B cell (primary cell): Measurements from ENCODE around the gene TTF1. TPM values are rescaled to one million over a fixed set of nuclear protein-coding genes. Genes with fewer than 3 reads are reported as not detected.

Source experiments
- ATAC-seq: fragments of 200-7000 bp; cut with Tn5 transposase; one replicate; pipeline ENCODE4 v1.10.0; 2021; ENCODE audit warnings: low read depth, mild to moderate bottlenecking, moderate number of reproducible peaks, moderate library complexity
- CTCF ChIA-PET: fragments of 350-600 bp; sonication (Branson Sonifier 250); formaldehyde crosslinking; loops from one replicate; lab custom pipeline; 2021; ENCODE audit warnings: antibody characterized with exemption, inconsistent platforms; lab: Charles Lee
- POLR2A ChIA-PET: fragments of 350-600 bp; sonication (Branson Sonifier 250); formaldehyde crosslinking; loops from one replicate; lab custom pipeline; 2021; ENCODE audit warnings: antibody characterized with exemption; lab: Charles Lee
- DNase-seq: peaks from one replicate; pipeline ENCODE4 v3.0.0; 2013
- H2AFZ ChIP-seq: 2 replicates; pipeline ENCODE4 v1.6.1; 2012; ENCODE audit warnings: mild to moderate bottlenecking, low read depth, low read length; ENCODE audit not compliant: insufficient read depth, poor library complexity, severe bottlenecking
- H3K27ac ChIP-seq, 2 donors: 1 replicate in 1 of 2; 2 replicates in 1 of 2; pipeline ENCODE4 v1.5.1; 2012 to 2013; ENCODE audit warnings: low read length in 2 of 2, mild to moderate bottlenecking in 2 of 2, moderate library complexity in 1 of 2
- H3K27me3 ChIP-seq, 4 experiments: fragments of 200-600 bp in 1 of 4; sonication (generic) in 1 of 4; replicated peaks in 1 of 4; 1 replicate in 2 of 4; 2 replicates in 2 of 4; pipeline versions ENCODE4 v1.6.1 to v1.7.0; 2013 to 2016; ENCODE audit warnings: low read length in 3 of 4, mild to moderate bottlenecking in 2 of 4, mixed read lengths in 1 of 4, moderate library complexity in 1 of 4; ENCODE audit not compliant: insufficient read depth in 4 of 4, control insufficient read depth in 3 of 4; ENCODE audit errors: control extremely low read depth in 1 of 4
- H3K36me3 ChIP-seq, 2 experiments: replicated peaks in 1 of 2; 1 replicate in 1 of 2; 2 replicates in 1 of 2; pipeline versions ENCODE4 v1.6.1 to v1.7.1; 2013; ENCODE audit warnings: low read length in 1 of 2; ENCODE audit not compliant: insufficient read depth in 2 of 2, control insufficient read depth in 1 of 2; ENCODE audit errors: control extremely low read depth in 1 of 2, extremely low read depth in 1 of 2
- H3K4me1 ChIP-seq, 2 donors: fragments of 200-600 bp in 1 of 2; sonication (generic) in 1 of 2; 1 replicate in 1 of 2; 2 replicates in 1 of 2; pipeline versions ENCODE4 v1.5.1 to v1.6.1; 2013 to 2017; ENCODE audit warnings: low read length in 2 of 2; ENCODE audit not compliant: control insufficient read depth in 2 of 2, insufficient read depth in 2 of 2
- H3K4me2 ChIP-seq: replicated peaks from 2 replicates; pipeline ENCODE3; 2012; ENCODE audit warnings: mild to moderate bottlenecking, low read depth, low read length; ENCODE audit not compliant: poor library complexity, severe bottlenecking
- H3K4me3 ChIP-seq, 5 experiments: fragments of 200-600 bp in 1 of 5; sonication (generic) in 1 of 5; 1 replicate in 3 of 5; 2 replicates in 2 of 5; pipeline versions ENCODE4 v1.5.1 to v1.7.0; 2011 to 2016; ENCODE audit warnings: low read length in 4 of 5, mild to moderate bottlenecking in 4 of 5, low read depth in 2 of 5, control low read depth in 1 of 5, moderate library complexity in 1 of 5; ENCODE audit not compliant: insufficient read depth in 1 of 5; ENCODE audit errors: control extremely low read depth in 1 of 5, extremely low read depth in 1 of 5
- H3K79me2 ChIP-seq: fragments of 200-600 bp; sonication (generic); one replicate; pipeline ENCODE4 v1.6.0; 2016; ENCODE audit warnings: low read length; ENCODE audit not compliant: control insufficient read depth, insufficient read depth
- H3K9ac ChIP-seq: fragments of 200-600 bp; sonication (generic); 2 replicates; pipeline ENCODE4 v1.6.1; 2017; ENCODE audit warnings: mild to moderate bottlenecking, low read length, moderate library complexity
- H3K9me3 ChIP-seq, 3 donors: one replicate each; pipeline versions ENCODE4 v1.6.1 to v1.7.1; 2013; ENCODE audit warnings: low read length in 2 of 3; ENCODE audit not compliant: control insufficient read depth in 2 of 3, insufficient read depth in 1 of 3; ENCODE audit errors: control extremely low read depth in 1 of 3
- H4K20me1 ChIP-seq: 2 replicates; pipeline ENCODE4 v1.6.0; 2012; ENCODE audit warnings: mild to moderate bottlenecking, low read length; ENCODE audit not compliant: insufficient read depth, control insufficient read depth, poor library complexity, severe bottlenecking
- H3K27ac Mint-ChIP-seq: one replicate; pipeline ENCODE4 v1.8.0; 2021; ENCODE audit warnings: mixed read lengths
- H3K27me3 Mint-ChIP-seq: one replicate; pipeline ENCODE4 v1.8.0; 2021; ENCODE audit warnings: mixed read lengths
- H3K4me1 Mint-ChIP-seq: one replicate; pipeline ENCODE4 v1.8.0; 2021; ENCODE audit warnings: mixed read lengths
- H3K4me3 Mint-ChIP-seq: one replicate; pipeline ENCODE4 v1.8.0; 2021; ENCODE audit warnings: mixed read lengths
- H3K9me3 Mint-ChIP-seq: one replicate; pipeline ENCODE4 v1.8.0; 2022; ENCODE audit warnings: mixed read lengths; ENCODE audit not compliant: insufficient read depth
- CTCF ChIP-seq: fragments of 200-600 bp; IDR thresholded peaks from one replicate; pipeline ENCODE4 v1.8.0; 2022; ENCODE audit warnings: antibody characterized with exemption, mild to moderate bottlenecking
- EZH2 ChIP-seq: IDR thresholded peaks from 2 replicates; pipeline ENCODE4 v1.6.1; 2012; ENCODE audit warnings: borderline replicate concordance, low read depth, mild to moderate bottlenecking, moderate library complexity, low read length; ENCODE audit not compliant: insufficient read depth, poor library complexity, severe bottlenecking
- WGBS: methylation state at CpG from one replicate; pipeline ENCODE4 v1.1.5; 2013; ENCODE audit warnings: missing lambda C conversion rate; ENCODE audit not compliant: insufficient coverage; 5-methylcytosine and 5-hydroxymethylcytosine counted together
- intact Hi-C: fragments of 100-400 bp; cut with micrococcal nuclease; formaldehyde crosslinking; loops from one replicate; pipeline ENCODE4 v1.10.0; 2022
- polyA plus RNA-seq: library from polyadenylated mRNA; depleted of rRNA; stranded (reverse); fragments of >200 nt; gene quantifications from 2 replicates; pipeline ENCODE4 v1.2.3, GENCODE V29; 2012
- total RNA-seq, 2 donors: library from RNA; stranded (reverse); fragments of 120-200 nt in 1 of 2; gene quantifications; 1 replicate in 1 of 2; 2 replicates in 1 of 2; pipeline versions ENCODE4 v1.2.3 to v1.2.4, GENCODE V29; 2013 to 2022

The TTF1 gene
- total and polyA plus RNA-seq, 2 donors (not counting 1 experiment from before 2014, with no cell fraction given): 12.3 to 26.3 TPM

DNA sequence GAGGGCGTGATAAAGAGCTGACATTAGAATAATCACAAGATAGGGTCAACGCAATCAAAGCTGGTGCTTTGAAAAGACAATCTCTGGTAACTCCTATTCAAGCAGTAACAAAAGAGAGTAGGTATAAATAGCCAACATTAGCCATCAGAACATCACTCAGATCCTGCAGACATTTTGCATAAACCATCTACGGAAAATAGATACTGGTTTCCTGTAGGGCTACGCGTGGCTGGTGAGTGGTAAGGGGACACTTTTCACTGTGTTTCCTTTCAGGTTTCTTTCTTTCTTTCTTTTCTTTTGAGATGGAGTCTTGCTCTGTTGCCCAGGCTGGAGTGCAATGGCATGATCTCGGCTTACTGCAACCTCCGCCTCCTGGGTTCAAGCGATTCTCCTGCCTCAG is 22.3 kb downstream of the TTF1 start:
- peak overlapping the region; percentile 18 for H2AFZ ChIP-seq
- intact Hi-C loops: no loop called here
- peak overlapping the region; percentile 99 for H3K27ac Mint-ChIP-seq
- H3K4me3 ChIP-seq: peak overlapping the region; percentile 21 to 49 (median 31)
- H3K4me1 ChIP-seq: peaks cover 62 to 69% of the 10 kb centered on the region in 2 donors
- DNase-seq (peak; percentile 73), ATAC-seq (peak; percentile 48)
- POLR2A ChIA-PET: interaction anchor here (0.6 to 7.1 kb wide), 7 partner anchors 8 to 285 kb away, joined by 3 to 156 read pairs (median 4); partner anchors contain the start of genes CFAP77, DDX31 and SETX
- peak overlapping the region; percentile 48 for H3K9ac ChIP-seq
- no peak for TF ChIP-seq EZH2
- no peak for TF ChIP-seq CTCF
- no peaks in the 10 kb centered on the region for H3K9me3 Mint-ChIP-seq
- CTCF ChIA-PET: interaction anchor here (1.1 to 8.8 kb wide), 8 partner anchors 11 to 90 kb away, joined by 3 to 160 read pairs (median 4); partner anchors contain the start of gene SETX
- peak overlapping the region; percentile 89 for H3K4me3 Mint-ChIP-seq
- no peaks in the 10 kb centered on the region for H3K27me3 Mint-ChIP-seq
- H3K36me3 ChIP-seq: peaks cover 0 to 45% of the 10 kb centered on the region in 2 experiments
- peak overlapping the region; percentile 82 for H3K4me2 ChIP-seq
- peaks cover 66% of the 10 kb centered on the region for H3K4me1 Mint-ChIP-seq
- H3K27me3 ChIP-seq: no peaks in the 10 kb centered on the region
- H3K27ac ChIP-seq: peak overlapping the region; percentile 81 to 96
- H3K9me3 ChIP-seq: no peaks in the 10 kb centered on the region
- WGBS: no CpG with 5 or more reads among the region's 8 CpGs
- H3K79me2 ChIP-seq: peaks cover 17% of the 10 kb centered on the region
- H4K20me1 ChIP-seq: no peaks in the 10 kb centered on the region

DNA sequence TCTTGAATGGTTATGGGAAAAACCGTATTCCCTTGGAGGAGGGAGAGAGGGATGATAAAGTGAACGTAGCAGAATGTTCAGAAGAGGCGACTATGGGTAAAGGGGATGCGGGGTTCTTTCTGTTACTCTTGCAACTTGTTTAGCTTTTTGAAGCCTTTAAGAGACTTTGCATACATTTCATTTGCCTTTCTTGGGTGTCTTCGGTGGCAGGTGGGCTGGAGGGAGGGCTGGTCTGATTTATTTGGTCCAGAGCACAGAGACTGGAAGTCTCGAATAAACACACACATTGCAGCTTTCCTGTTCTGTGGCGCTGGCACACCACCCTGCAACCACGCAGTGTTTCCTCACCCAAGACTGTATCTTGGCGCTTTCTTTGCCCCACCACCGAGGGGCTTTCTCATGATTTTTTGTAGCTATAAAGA is 23.2 kb downstream of the TTF1 start:
- peak overlapping the region in 4 of 5 experiments; percentile 14 to 49 (median 32) for H3K4me3 ChIP-seq
- no peaks in the 10 kb centered on the region for H3K9me3 ChIP-seq
- H3K4me2 ChIP-seq: peak overlapping the region; percentile 82
- ATAC-seq: peak; percentile 66
- H3K27me3 ChIP-seq: no peaks in the 10 kb centered on the region
- Mint-ChIP-seq H3K27me3 (no peaks in the 10 kb centered on the region), H3K9me3 (no peaks in the 10 kb centered on the region), H3K4me1 (peaks cover 71% of the 10 kb centered on the region), H3K4me3 (peak overlapping the region; percentile 89), H3K27ac (peak overlapping the region; percentile 99)
- peaks cover 5 to 47% of the 10 kb centered on the region in 2 experiments for H3K36me3 ChIP-seq
- 0% methylated on average over 5 of the region's 10 CpGs for WGBS
- intact Hi-C loops: loop anchor here (1.0 kb wide), 1 partner anchor 23 kb away; the partner anchor contains the start of gene TTF1
- peaks cover 62 to 69% of the 10 kb centered on the region in 2 donors for H3K4me1 ChIP-seq
- DNase-seq: peak; percentile 85
- ChIA-PET CTCF (interaction anchor here (0.8 to 8.8 kb wide), 10 partner anchors 9 to 115 kb away, joined by 3 to 160 read pairs (median 4); partner anchors contain the start of gene SETX), POLR2A (interaction anchor here (0.6 to 7.1 kb wide), 9 partner anchors 9 to 286 kb away, joined by 3 to 156 read pairs (median 5); partner anchors contain the start of genes DDX31 and SETX)
- H3K27ac ChIP-seq: peak overlapping the region; percentile 81 to 96
- no peak for TF ChIP-seq CTCF
- peaks cover 22% of the 10 kb centered on the region for H3K79me2 ChIP-seq
- peak overlapping the region; percentile 48 for H3K9ac ChIP-seq
- H4K20me1 ChIP-seq: no peaks in the 10 kb centered on the region
- peak overlapping the region; percentile 16 for H2AFZ ChIP-seq
